ENCODE measurements around the gene ZFAND5. TPM values are rescaled to one million over a fixed set of nuclear protein-coding genes. Genes with fewer than 3 reads are reported as not detected.
A peak's percentile ranks its signal among the peaks of the same experiment; 100 is the strongest.

Gene ZFAND5
- total and polyA plus RNA-seq, 2 of the 13 experiments (the other 11 are each of a cell fraction or from before 2014, with no cell fraction given): 53.4 to 60.2 TPM

GRCh38 chr9:72364679-72365524, at the start of gene ZFAND5 (continued):
- TF ChIP-seq ELK4 (CRISPR knock-in tag; IDR thresholded peaks at IDR 0.05; ENCODE audit: borderline replicate concordance): no peak
- no peak for TF ChIP-seq ZNF138 (CRISPR knock-in tag; IDR thresholded peaks at IDR 0.05; ENCODE audit: low read depth)
- peak; percentile 95 for TF ChIP-seq TAF1 (CRISPR knock-in tag; IDR thresholded peaks at IDR 0.05)
- peak; percentile 54; the same call in 1 of the 2 replicates for TF ChIP-seq ZSCAN25 (CRISPR knock-in tag; IDR thresholded peaks at IDR 0.05)
- 0 out of 2 replicates have a peak, but pooled peaks have one; percentile 45 for TF ChIP-seq RFXAP (CRISPR knock-in tag; IDR thresholded peaks at IDR 0.05; ENCODE audit: borderline replicate concordance)
- TF ChIP-seq IRF9 (CRISPR knock-in tag; IDR thresholded peaks at IDR 0.05; ENCODE audit: borderline replicate concordance): peak; percentile 72
- no peak for TF ChIP-seq BHLHE40 (IDR thresholded peaks at IDR 0.05; ENCODE audit: low read length)
- no peak for TF ChIP-seq MIER2 (CRISPR knock-in tag; IDR thresholded peaks at IDR 0.05)
- no peak for TF ChIP-seq PRDM10 (CRISPR knock-in tag; IDR thresholded peaks at IDR 0.05; ENCODE audit: low read depth)
- TF ChIP-seq AKAP8 (CRISPR knock-in tag; IDR thresholded peaks at IDR 0.05): no peak
- TF ChIP-seq FOXC1 (CRISPR knock-in tag; IDR thresholded peaks at IDR 0.05; ENCODE audit: borderline replicate concordance): no peak; the same call in 1 of the 2 replicates
- no peak for TF ChIP-seq ZNF660 (CRISPR knock-in tag; IDR thresholded peaks at IDR 0.05; ENCODE audit: borderline replicate concordance, low read depth)
- peak; percentile 79 for TF ChIP-seq IRF2 (CRISPR knock-in tag; IDR thresholded peaks at IDR 0.05)
- no peak for TF ChIP-seq ZNF382 (CRISPR knock-in tag; IDR thresholded peaks at IDR 0.05; ENCODE audit: borderline replicate concordance)
- no peak for TF ChIP-seq MTA3 (CRISPR knock-in tag; IDR thresholded peaks at IDR 0.05)
- peak; percentile 60; the same call in 1 of the 2 replicates for TF ChIP-seq SSRP1 (CRISPR knock-in tag; IDR thresholded peaks at IDR 0.05)
- no peak for TF ChIP-seq TRIM24 (CRISPR knock-in tag; IDR thresholded peaks at IDR 0.05)
- TF ChIP-seq REL (CRISPR knock-in tag; conservative IDR thresholded peaks at IDR 0.05): peak; percentile 64
- TF ChIP-seq SOX13 (IDR thresholded peaks at IDR 0.05): no peak
- peak in 1 of 2 experiments; percentile 32; a peak in 1 of 4 replicates for TF ChIP-seq SOX13 (CRISPR knock-in tag; conservative IDR thresholded peaks at IDR 0.05 in 1 of 2, IDR thresholded peaks at IDR 0.05 in 1 of 2)
- TF ChIP-seq GMEB2 (CRISPR knock-in tag; IDR thresholded peaks at IDR 0.05; ENCODE audit: low read depth): peak; percentile 82

Data from HepG2 (cell line).